Omental fat pad (tissue), 4 donors: ENCODE data around the gene RADIL. TPM values are rescaled to one million over a fixed set of nuclear protein-coding genes. Genes with fewer than 3 reads are reported as not detected.
A peak's percentile ranks its signal among the peaks of the same experiment; 100 is the strongest.

Experiments
- ATAC-seq: fragments of 150-250 bp; one replicate; pipeline ENCODE4 v1.9.1; 2016; ENCODE audit warnings: mild to moderate bottlenecking, moderate library complexity; ENCODE audit not compliant: low FRiP score
- DNase-seq: peaks from one replicate; pipeline ENCODE4 v3.0.0-alpha.2; 2019; ENCODE audit warnings: low spot score
- CTCF ChIP-seq, 3 donors: fragments of 450-650 bp; IDR thresholded peaks; one replicate each; pipeline ENCODE4 v1.5.1; 2016 to 2017; ENCODE audit warnings: antibody characterized with exemption in 3 of 3, mild to moderate bottlenecking in 3 of 3, moderate library complexity in 2 of 3
- total RNA-seq, 4 donors: library from RNA; depleted of rRNA; stranded (reverse); fragments of >200 nt; gene quantifications; one replicate each; pipeline ENCODE4 v1.1.0, GENCODE V29; 2016

The RADIL gene
- total RNA-seq, 4 donors from 2014 or later: 1.1 to 12.3 (median 4.4) TPM

- DNase-seq (no peak), ATAC-seq (no peak)
- TF ChIP-seq CTCF (IDR thresholded peaks at IDR 0.05): no peak
Measured at GRCh38 chr7:4759211-4759610, 124.3 kb downstream of the RADIL start.

- no peak for TF ChIP-seq CTCF (IDR thresholded peaks at IDR 0.05)
- ATAC-seq: no peak
Measured at GRCh38 chr7:4758791-4759190, 124.7 kb downstream of the RADIL start.

GRCh38 chr7:4758111-4758510, 125.4 kb downstream of the RADIL start:
- DNase-seq: no peak
- ATAC-seq: no peak
- no peak for TF ChIP-seq CTCF (IDR thresholded peaks at IDR 0.05)

More at GRCh38 chr7:4758791-4759190, 124.7 kb downstream of the RADIL start:
- no peak for DNase-seq

- no peak for TF ChIP-seq CTCF (IDR thresholded peaks at IDR 0.05)
- no peak for ATAC-seq
- no peak for DNase-seq
Measured at GRCh38 chr7:4755045-4755444, 128.5 kb downstream of the RADIL start.

- no peak for DNase-seq
- no peak for TF ChIP-seq CTCF (IDR thresholded peaks at IDR 0.05)
- ATAC-seq: no peak
Measured at GRCh38 chr7:4754433-4755010, 129.0 kb downstream of the RADIL start.

- DNase-seq: peak; percentile 74
- peak in 1 of 3 donors; percentile 61 for TF ChIP-seq CTCF (IDR thresholded peaks at IDR 0.05)
- ATAC-seq: peak; percentile 82
Measured at GRCh38 chr7:4753598-4754432, 129.7 kb downstream of the RADIL start.
